Activated T-cell treated with anti-CD3 and anti-CD28 coated beads, Interleukin-2, amount 50 U/mL, for 1 hour (primary cell): ENCODE results near the gene BCL2.
"Not testable (repeated sequence)": the region's sequence is repeated elsewhere in the genome, so short reads cannot be mapped to it uniquely, and the experiment has no call there.

Experiments
- DNase-seq: peaks from one replicate; pipeline ENCODE4 v3.0.0-alpha.2; 2020

Gene BCL2

GRCh38 chr18:63319383-63320122 lies at the start of gene BCL2:
TSS of gene BCL2 (minus strand) at chr18:63319769.
- peak; percentile 84 for DNase-seq

DNA sequence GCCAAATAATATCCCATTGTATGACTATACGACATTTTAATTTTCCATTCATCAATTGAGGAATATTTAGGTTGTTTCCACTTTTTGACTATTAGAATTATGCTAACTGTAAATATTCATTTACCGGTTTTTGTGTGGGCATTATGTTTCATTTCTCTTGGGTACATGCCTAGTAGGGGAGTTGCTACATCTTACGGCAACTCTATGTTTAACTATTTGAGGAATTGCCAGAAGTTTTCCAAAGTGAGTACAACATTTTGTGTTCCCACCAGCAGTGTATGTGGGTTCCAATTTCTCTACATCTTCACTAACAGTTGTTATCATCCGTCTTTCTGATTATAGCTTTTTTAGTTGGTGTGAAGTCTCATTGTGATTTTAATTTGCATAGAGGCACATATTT lies 49.0 kb upstream of the BCL2 start:
- DNase-seq = no peak

DNA sequence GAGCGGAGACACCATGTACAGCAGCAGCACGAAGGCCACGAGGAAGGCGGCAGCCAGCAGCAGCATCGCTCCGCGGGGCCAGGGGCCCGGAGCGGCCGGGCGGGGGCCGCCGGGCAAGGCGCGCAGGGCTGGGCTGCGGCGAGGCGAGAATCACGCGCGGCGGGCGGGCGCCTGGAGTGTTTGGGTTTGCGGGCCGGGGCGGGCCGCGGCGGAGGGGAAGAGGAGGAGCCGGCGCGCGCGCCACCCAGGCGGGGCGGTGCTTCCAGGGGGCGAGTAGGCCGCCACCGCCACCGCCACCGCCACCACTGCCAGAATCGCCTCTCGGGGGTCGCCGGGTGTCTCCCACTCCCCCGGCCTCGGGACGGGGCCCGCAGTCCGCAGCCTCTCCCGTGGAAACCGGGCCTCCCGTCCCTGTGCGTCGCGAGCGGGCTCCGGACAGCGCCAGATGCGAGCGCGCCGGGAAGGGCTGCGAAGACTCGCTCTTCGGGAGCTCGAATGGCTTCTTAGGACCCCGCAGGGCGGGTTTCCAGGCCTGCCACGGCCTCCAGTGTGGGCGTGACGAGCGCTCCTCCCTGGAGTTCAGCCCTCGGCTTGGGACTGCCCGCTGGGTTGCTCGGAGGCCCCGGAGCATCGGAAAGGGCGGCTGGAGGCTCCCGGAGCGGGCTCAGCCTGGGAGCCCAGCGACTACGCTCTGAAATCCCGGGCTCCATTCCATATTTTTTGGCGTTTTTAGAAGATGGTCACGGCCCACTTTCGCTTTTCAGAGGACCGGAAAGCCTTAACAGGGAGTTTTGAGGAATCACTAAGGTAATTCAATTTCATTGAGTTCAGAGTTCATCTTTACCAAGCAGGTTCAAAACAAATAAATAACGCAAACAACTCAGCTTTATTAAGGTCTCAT lies 47.7 kb upstream of the BCL2 start, which contains the start of gene KDSR:
Gene KDSR, minus strand, starts transcription at position 154 of the 901 bp plus-strand sequence. Its CDS starts 88 bp downstream, at position 66.
- peak; percentile 85 for DNase-seq

- peak; percentile 73 for DNase-seq
Observed at GRCh38 chr18:63366213-63367052, 46.9 kb upstream of the BCL2 start.

DNA sequence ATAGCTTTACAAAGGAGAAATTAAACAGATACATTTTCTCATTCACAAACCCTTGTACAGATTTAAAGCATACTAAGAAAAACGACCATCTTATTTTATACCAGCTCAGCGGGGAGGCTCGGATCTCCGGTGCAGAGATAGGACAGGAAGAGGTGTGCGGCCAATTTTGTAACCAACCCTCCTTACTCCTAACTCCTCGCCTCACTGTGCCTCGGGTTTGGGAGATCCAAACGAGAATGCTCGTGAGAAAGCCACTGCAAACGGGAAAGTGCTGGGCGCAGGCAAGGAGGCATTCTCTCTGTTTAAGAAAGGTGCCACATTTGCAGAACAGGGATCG lies 46.3 kb upstream of the BCL2 start:
- DNase-seq = no peak

- DNase-seq = no peak
Observed at GRCh38 chr18:63363951-63364350, 44.4 kb upstream of the BCL2 start.

DNA sequence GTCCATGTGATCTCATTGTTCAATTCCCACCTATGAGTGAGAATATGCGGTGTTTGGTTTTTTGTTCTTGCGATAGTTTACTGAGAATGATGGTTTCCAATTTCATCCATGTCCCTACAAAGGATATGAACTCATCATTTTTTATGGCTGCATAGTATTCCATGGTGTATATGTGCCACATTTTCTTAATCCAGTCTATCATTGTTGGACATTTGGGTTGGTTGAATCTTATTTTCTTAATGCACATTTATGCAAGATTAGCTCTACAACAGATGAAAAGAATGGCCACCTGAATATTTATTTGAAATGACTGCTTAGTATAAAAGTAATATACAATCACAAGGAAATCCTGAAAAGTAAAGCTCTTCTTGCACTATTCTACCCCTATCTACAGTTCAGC lies 43.9 kb upstream of the BCL2 start:
- not testable (repeated sequence) for DNase-seq

GRCh38 chr18:63356272-63356896 lies 36.8 kb upstream of the BCL2 start:
- DNase-seq = no peak

DNA sequence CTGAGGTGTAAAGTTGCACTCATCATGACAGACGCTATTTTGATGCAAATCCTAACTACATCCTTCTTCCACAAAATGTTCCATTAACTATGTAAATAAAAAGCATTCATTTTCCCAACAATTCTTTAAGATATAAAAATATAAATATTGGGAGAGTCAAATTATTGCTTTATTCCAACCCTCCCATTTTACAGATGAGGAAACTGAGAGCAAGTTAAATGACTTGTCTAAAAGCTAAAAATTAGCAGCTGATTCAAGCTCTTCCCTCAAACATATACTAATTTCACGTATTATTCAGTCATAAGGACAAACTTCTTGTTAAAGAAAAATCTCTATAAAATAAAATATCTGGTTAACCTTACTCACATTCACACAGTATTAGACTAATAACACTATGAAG lies 30.7 kb upstream of the BCL2 start:
- DNase-seq = no peak

DNA sequence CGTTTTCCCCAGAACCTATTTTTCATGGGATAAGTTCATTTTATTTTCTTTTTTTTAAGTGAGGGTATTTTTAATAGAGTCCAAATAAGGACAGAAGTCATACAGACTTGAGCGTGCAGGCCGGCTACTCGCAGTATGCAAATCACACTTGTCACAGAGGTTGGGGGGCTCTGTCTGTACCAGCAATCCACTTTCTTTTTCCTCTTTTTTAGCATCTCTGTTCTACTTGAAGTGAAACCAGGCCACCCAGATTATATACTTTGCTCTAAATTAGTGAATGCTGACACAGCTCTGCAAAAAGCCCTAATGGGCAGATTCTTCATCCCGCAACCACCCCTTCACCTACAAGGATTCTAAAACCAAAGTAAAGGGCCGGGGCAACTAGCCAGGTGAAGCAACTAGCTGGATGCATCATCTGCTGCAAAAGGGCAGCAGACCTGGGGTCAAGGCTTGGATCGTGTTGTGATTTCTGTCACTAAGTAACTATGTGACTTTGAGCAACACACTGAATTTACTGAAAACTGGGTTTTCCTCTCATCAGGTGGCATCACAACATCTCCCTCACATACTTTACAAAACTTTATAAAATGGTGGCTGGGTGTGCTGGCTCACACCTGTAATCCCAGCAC lies 29.1 kb upstream of the BCL2 start:
- DNase-seq = no peak

GRCh38 chr18:63346480-63347183 lies 27.1 kb upstream of the BCL2 start:
- no peak for DNase-seq

GRCh38 chr18:63346031-63346430 lies 26.5 kb upstream of the BCL2 start:
- no peak for DNase-seq

GRCh38 chr18:63344918-63345317 lies 25.3 kb upstream of the BCL2 start:
- no peak for DNase-seq

- DNase-seq = no peak
Observed at GRCh38 chr18:63344263-63344662, 24.7 kb upstream of the BCL2 start.

GRCh38 chr18:63342206-63342605 lies 22.6 kb upstream of the BCL2 start:
- DNase-seq = peak; percentile 44

- DNase-seq = no peak
Observed at GRCh38 chr18:63339920-63340484, 20.4 kb upstream of the BCL2 start.

DNA sequence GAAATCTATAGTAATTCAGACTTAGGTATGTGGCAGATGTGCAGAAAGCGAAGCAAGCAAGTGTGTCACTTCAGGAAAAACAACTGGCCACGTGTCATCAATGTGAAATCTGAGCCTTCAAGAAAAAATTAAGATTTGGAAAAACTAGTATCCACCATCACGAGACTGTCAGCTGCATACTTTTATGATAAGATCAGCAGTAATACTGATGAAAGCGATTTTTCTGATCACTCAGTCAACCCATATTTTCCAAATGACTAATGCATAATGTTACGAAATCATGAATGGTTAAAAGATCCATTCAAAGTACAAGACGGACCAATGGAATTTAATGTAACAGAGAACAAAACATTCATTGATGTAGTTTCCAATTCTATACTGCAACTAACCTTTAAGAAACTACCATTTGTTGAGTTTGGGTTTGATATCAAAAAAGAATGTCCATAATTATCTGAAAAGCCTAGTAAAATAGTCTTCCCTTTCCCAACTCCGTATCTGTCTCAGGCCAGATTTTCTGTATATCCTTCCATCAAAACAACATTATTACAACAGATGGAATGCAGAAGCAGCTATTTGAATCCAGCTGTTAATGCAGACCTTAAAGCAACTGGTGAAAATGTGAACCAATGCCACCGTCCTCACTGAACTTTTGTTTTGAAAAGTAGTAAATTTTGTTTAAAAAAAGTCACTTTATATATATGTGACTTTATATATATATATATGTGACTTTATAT lies 17.0 kb upstream of the BCL2 start:
- no peak for DNase-seq

GRCh38 chr18:63331105-63331504 lies 11.5 kb upstream of the BCL2 start:
- DNase-seq = no peak

DNA sequence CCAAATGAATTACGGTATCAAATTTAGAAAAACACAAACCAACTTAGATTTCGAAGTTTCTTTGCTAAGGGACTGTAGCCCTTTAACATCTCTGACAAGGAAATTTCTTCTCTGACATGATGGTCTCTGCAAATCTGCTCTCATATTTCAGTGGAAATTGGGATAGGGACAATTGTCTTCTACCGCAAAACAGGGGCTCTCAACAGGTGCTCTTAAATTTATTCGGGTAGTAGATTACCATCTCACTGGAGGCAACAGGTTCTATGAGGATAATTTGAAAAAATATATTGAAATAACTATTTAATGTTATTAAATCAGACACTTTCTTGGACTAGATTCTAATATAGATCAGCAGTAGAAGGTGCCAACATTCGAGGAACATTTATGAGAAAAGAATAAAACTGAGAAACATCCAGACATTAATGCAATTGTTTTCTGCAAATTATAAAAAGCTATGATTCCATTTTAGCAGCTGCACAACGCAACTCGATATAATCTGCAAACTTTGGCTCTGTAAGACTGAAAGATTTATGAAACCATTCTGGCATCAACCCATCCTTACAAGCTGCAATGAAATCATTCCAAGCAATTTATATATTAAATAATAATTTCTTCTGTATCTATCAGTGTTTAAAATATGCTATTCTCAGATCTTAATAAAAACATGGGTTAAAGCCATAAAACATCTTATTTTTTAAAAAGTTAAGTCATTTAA lies 10.0 kb upstream of the BCL2 start:
- no peak for DNase-seq

- no peak for DNase-seq
Observed at GRCh38 chr18:63326011-63326410, 6.4 kb upstream of the BCL2 start.
